Lower leg skin (tissue), 4 donors: Measurements from ENCODE around the gene ADAMTS16. TPM values are rescaled to one million over a fixed set of nuclear protein-coding genes. Genes with fewer than 3 reads are reported as not detected.

ENCODE experiments used
- DNase-seq, 2 donors: peaks; one replicate each; pipeline ENCODE4 v3.0.0-alpha.2; 2019; ENCODE audit warnings: low spot score in 2 of 2
- H3K4me3 ChIP-seq: fragments of 200-600 bp; sonication (generic); 2 replicates; pipeline ENCODE4 v1.5.1; 2017; ENCODE audit warnings: mild to moderate bottlenecking, low read depth; ENCODE audit not compliant: poor library complexity, severe bottlenecking
- POLR2A ChIP-seq, 2 donors: fragments of 450-650 bp; IDR thresholded peaks; one replicate each; pipeline ENCODE4 v1.6.1; 2016 to 2017; ENCODE audit warnings: antibody characterized with exemption in 2 of 2, mild to moderate bottlenecking in 1 of 2, moderate library complexity in 1 of 2
- WGBS, 2 donors: methylation state at CpG; one replicate each; pipeline ENCODE4 v1.1.5; 2018; 5-methylcytosine and 5-hydroxymethylcytosine counted together
- intact Hi-C: fragments of 100-400 bp; cut with DNase I; formaldehyde crosslinking; loops from one replicate; pipeline ENCODE4 v1.15.0; 2023; ENCODE audit warnings: low total_unique reads
- total RNA-seq, 4 donors: library from RNA; depleted of rRNA; stranded (reverse); fragments of >200 nt; gene quantifications; one replicate each; pipeline ENCODE4 v1.1.0, GENCODE V29; 2016
- TF ChIP-seq, protein P1 (sequence below), 3 donors: fragments of 450-650 bp; IDR thresholded peaks; one replicate each; pipeline ENCODE4 v1.5.1; 2016; ENCODE audit warnings: antibody characterized with exemption in 3 of 3, mild to moderate bottlenecking in 3 of 3, moderate library complexity in 2 of 3

The ADAMTS16 gene
- total RNA-seq, 4 donors from 2014 or later: 0.55 TPM; not detected in 3

GRCh38 chr5:5199495-5199894 lies 59.4 kb downstream of the ADAMTS16 start:
- TF ChIP-seq POLR2A (IDR thresholded peaks at IDR 0.05): no peak
- TF ChIP-seq, protein P1, sequence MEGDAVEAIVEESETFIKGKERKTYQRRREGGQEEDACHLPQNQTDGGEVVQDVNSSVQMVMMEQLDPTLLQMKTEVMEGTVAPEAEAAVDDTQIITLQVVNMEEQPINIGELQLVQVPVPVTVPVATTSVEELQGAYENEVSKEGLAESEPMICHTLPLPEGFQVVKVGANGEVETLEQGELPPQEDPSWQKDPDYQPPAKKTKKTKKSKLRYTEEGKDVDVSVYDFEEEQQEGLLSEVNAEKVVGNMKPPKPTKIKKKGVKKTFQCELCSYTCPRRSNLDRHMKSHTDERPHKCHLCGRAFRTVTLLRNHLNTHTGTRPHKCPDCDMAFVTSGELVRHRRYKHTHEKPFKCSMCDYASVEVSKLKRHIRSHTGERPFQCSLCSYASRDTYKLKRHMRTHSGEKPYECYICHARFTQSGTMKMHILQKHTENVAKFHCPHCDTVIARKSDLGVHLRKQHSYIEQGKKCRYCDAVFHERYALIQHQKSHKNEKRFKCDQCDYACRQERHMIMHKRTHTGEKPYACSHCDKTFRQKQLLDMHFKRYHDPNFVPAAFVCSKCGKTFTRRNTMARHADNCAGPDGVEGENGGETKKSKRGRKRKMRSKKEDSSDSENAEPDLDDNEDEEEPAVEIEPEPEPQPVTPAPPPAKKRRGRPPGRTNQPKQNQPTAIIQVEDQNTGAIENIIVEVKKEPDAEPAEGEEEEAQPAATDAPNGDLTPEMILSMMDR (IDR thresholded peaks at IDR 0.05): no peak
- intact Hi-C loops: no loop called here
- H3K4me3 ChIP-seq: no peak overlapping the region
- DNase-seq: no peak
- 56 to 64% methylated on average over 6 of the region's 6 CpGs for WGBS, 2 donors

DNA sequence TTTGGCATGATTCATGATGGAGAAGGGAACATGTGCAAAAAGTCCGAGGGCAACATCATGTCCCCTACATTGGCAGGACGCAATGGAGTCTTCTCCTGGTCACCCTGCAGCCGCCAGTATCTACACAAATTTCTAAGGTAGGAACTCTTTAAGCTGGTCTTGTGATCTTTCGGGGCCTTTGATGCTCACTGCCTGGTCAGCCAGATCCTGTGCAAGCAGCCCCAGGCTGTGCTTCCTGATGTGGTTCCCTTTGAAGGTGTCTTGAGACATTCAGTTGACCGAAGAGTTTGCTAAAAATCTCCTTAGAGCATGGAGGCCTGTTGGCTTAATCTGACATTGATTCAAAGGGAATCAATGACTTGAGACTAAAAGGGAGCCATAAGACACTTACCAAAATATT lies 60.0 kb downstream of the ADAMTS16 start:
- TF ChIP-seq, protein P1 (IDR thresholded peaks at IDR 0.05): no peak
- no peak for TF ChIP-seq POLR2A (IDR thresholded peaks at IDR 0.05)
- 95 to 96% methylated on average over 5 of the region's 5 CpGs for WGBS, 2 donors
- intact Hi-C loops: no loop called here
- DNase-seq: no peak
- no peak overlapping the region for H3K4me3 ChIP-seq

DNA sequence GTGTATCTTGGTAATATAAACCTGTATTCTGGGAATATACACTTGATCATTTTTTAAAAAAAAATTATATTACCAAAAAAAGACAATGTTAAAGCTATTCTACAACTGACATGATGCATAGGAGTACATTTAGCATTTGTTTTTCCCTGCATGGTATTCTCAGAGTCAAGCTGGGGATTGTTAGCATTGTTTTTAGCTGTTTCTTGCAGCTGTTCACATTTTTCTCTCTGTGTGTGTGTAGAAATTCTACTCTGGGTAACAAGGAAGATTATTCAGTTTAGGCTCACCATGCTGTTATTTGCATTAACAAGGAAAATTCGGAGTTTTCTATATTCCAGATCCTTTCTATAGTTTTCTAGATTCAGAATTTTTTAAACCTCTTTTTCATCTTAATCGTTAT lies 62.2 kb downstream of the ADAMTS16 start:
- intact Hi-C loops: no loop called here
- TF ChIP-seq POLR2A (IDR thresholded peaks at IDR 0.05): no peak
- TF ChIP-seq, protein P1 (IDR thresholded peaks at IDR 0.05): no peak
- WGBS, 2 donors: 35 to 37% methylated on average over 2 of the region's 2 CpGs
- no peak overlapping the region for H3K4me3 ChIP-seq
- no peak for DNase-seq

- H3K4me3 ChIP-seq: no peak overlapping the region
- DNase-seq: no peak
- no peak for TF ChIP-seq POLR2A (IDR thresholded peaks at IDR 0.05)
- TF ChIP-seq, protein P1 (IDR thresholded peaks at IDR 0.05): no peak
- 79% methylated on average over 2 of the region's 2 CpGs for WGBS, 2 donors
- intact Hi-C loops: no loop called here
Measured at GRCh38 chr5:5203451-5203850, 63.3 kb downstream of the ADAMTS16 start.

DNA sequence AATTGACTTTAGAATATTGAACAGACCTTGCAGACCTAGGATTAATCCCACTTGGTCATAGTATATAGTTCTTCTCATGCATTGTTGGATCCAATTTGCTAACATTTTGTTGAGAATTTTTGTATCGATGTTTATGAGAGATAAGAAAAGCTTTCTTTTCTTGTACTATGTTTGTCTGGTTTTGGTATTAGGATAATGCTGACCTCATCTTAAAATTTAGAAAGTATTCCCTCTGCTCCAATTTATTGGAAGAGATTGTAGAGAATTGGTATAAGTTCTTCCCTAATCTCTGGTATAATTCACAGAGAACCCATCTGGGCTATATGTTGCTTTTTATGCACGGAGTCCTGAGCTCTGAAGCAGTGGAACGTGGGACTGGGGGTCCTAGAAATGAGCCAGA lies 67.7 kb downstream of the ADAMTS16 start:
- WGBS, 2 donors: 88 to 90% methylated on average over 3 of the region's 3 CpGs
- TF ChIP-seq POLR2A (IDR thresholded peaks at IDR 0.05): no peak
- TF ChIP-seq, protein P1 (IDR thresholded peaks at IDR 0.05): no peak
- intact Hi-C loops: no loop called here
- DNase-seq: no peak
- no peak overlapping the region for H3K4me3 ChIP-seq

DNA sequence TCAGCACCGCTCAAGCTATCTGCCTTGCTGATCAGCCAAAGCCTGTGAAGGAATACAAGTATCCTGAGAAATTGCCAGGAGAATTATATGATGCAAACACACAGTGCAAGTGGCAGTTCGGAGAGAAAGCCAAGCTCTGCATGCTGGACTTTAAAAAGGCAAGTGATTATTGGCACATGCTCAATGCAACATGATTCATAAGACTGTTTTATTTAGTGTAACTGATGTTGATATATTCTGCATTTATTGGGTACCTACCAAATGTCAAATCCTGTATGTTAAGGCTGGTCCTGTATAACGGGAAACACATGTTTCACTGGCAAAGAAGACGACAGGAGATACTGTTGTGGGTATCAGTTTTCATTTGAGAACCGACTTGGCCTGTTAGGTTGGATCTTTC lies 69.0 kb downstream of the ADAMTS16 start:
- TF ChIP-seq POLR2A (IDR thresholded peaks at IDR 0.05): no peak
- TF ChIP-seq, protein P1 (IDR thresholded peaks at IDR 0.05): no peak
- H3K4me3 ChIP-seq: no peak overlapping the region
- DNase-seq: no peak
- WGBS, 2 donors: 24 to 25% methylated on average over 5 of the region's 5 CpGs
- intact Hi-C loops: no loop called here
